Pericardium fibroblast (primary cell): Measurements from ENCODE around the gene HRNR. TPM values are rescaled to one million over a fixed set of nuclear protein-coding genes. Genes with fewer than 3 reads are reported as not detected.

Source experiments
- total RNA-seq: library from RNA; depleted of rRNA; stranded (reverse); fragments of >200 nt; gene quantifications from 2 replicates; pipeline ENCODE4 v1.2.3, GENCODE V29; 2015

The HRNR gene
- total RNA-seq, result not detected in 2 replicates

GRCh38 chr1:152224093-152224492 lies at the start of gene HRNR:
HRNR (minus strand) TSS chr1:152224193; CDS start chr1:152223253, 940 bp downstream.

Other genes starting within 250 kb of the HRNR start
- gene S100A10, start 230.3 kb downstream of the HRNR start, total RNA-seq, result 243 and 508 TPM in 2 replicates
- gene S100A11, start 187.2 kb downstream of the HRNR start, total RNA-seq, result 428 and 784 TPM in 2 replicates
- not detected in 2 replicates for gene TCHHL1, start 135.1 kb downstream of the HRNR start, total RNA-seq
- not detected in 2 replicates for gene TCHH, start 108.7 kb downstream of the HRNR start, total RNA-seq
- not detected in 2 replicates for gene RPTN, start 65.0 kb downstream of the HRNR start, total RNA-seq
- not detected in 2 replicates for gene FLG, start 101.0 kb upstream of the HRNR start, total RNA-seq
- not detected in 2 replicates for gene FLG2, start 135.8 kb upstream of the HRNR start, total RNA-seq
- not detected in 2 replicates for gene CRNN, start 190.1 kb upstream of the HRNR start, total RNA-seq